HepG2 (cell line): Measurements from ENCODE around the gene LBR. TPM values are rescaled to one million over a fixed set of nuclear protein-coding genes. Genes with fewer than 3 reads are reported as not detected.

Source experiments
- AGO1 ChIP-seq: fragments of 200-400 bp; formaldehyde crosslinking; IDR thresholded peaks from 2 replicates; pipeline ENCODE4 v1.6.1; 2017; ENCODE audit warnings: mild to moderate bottlenecking, low read depth, low read length, moderate library complexity; ENCODE audit not compliant: poor library complexity, severe bottlenecking
- ATRX ChIP-seq: sonication (generic); formaldehyde crosslinking; IDR thresholded peaks from 2 replicates; pipeline ENCODE4 v1.4.0; 2020; ENCODE audit warnings: missing genetic modification reagents, borderline replicate concordance
- CC2D1A ChIP-seq: sonication (generic); formaldehyde crosslinking; IDR thresholded peaks from 2 replicates; pipeline ENCODE4 v1.8.1; 2023; ENCODE audit warnings: mild to moderate bottlenecking, missing genetic modification reagents
- DPF2 ChIP-seq: sonication (generic); formaldehyde crosslinking; IDR thresholded peaks from 2 replicates; pipeline ENCODE4 v1.4.0; 2020; ENCODE audit warnings: mild to moderate bottlenecking, low read depth, missing genetic modification reagents, borderline replicate concordance
- HOXD1 ChIP-seq: sonication (generic); formaldehyde crosslinking; IDR thresholded peaks from 2 replicates; pipeline ENCODE4 v1.5.0; 2020; ENCODE audit warnings: missing genetic modification reagents
- ISL2 ChIP-seq: sonication (generic); formaldehyde crosslinking; IDR thresholded peaks from 2 replicates; pipeline ENCODE4 v1.5.0; 2020; ENCODE audit warnings: missing genetic modification reagents
- KLF13 ChIP-seq: sonication (generic); formaldehyde crosslinking; IDR thresholded peaks from 2 replicates; pipeline ENCODE4 v1.4.0; 2020; ENCODE audit warnings: mild to moderate bottlenecking, missing genetic modification reagents
- MED13 ChIP-seq: sonication (generic); formaldehyde crosslinking; IDR thresholded peaks from 2 replicates; pipeline ENCODE4 v1.5.0; 2020; ENCODE audit warnings: missing genetic modification reagents
- NR2F6 ChIP-seq, 2 experiments: IDR thresholded peaks; 2 replicates each; pipeline ENCODE4 v1.6.1; 2016; ENCODE audit warnings: antibody characterized with exemption in 1 of 2, mild to moderate bottlenecking in 1 of 2
- PCBP1 ChIP-seq: fragments of 200-400 bp; formaldehyde crosslinking; IDR thresholded peaks from 2 replicates; pipeline ENCODE4 v1.6.1; 2017; ENCODE audit warnings: mild to moderate bottlenecking, low read depth, low read length, borderline replicate concordance
- RFXAP ChIP-seq: sonication (generic); formaldehyde crosslinking; IDR thresholded peaks from 2 replicates; pipeline ENCODE4 v1.4.0; 2020; ENCODE audit warnings: missing genetic modification reagents, borderline replicate concordance
- SPEN ChIP-seq: sonication (generic); formaldehyde crosslinking; IDR thresholded peaks from 2 replicates; pipeline ENCODE4 v1.5.1; 2020; ENCODE audit warnings: low read depth, mild to moderate bottlenecking, missing genetic modification reagents
- SUZ12 ChIP-seq: fragments of 150-350 bp; IDR thresholded peaks from 2 replicates; pipeline ENCODE4 v1.6.1; 2014; ENCODE audit warnings: low read depth, low read length
- TBL1XR1 ChIP-seq: fragments of 150-350 bp; IDR thresholded peaks from 2 replicates; pipeline ENCODE4 v1.6.1; 2014; ENCODE audit warnings: borderline replicate concordance, low read length; ENCODE audit not compliant: partially characterized antibody
- TBX2 ChIP-seq: sonication (generic); formaldehyde crosslinking; IDR thresholded peaks from 2 replicates; pipeline ENCODE4 v1.5.0; 2020; ENCODE audit warnings: missing genetic modification reagents, mild to moderate bottlenecking, borderline replicate concordance
- TOPORS ChIP-seq: sonication (generic); formaldehyde crosslinking; IDR thresholded peaks from 2 replicates; pipeline ENCODE4 v1.8.0; 2023; ENCODE audit warnings: mild to moderate bottlenecking, missing genetic modification reagents
- ZBTB7A ChIP-seq: sonication (generic); formaldehyde crosslinking; IDR thresholded peaks from 2 replicates; pipeline ENCODE4 v1.8.0; 2022; ENCODE audit warnings: mild to moderate bottlenecking, missing genetic modification reagents
- ZNF225 ChIP-seq: sonication (generic); formaldehyde crosslinking; IDR thresholded peaks from 2 replicates; pipeline ENCODE4 v1.4.0; 2020; ENCODE audit warnings: mild to moderate bottlenecking, missing genetic modification reagents
- ZNF230 ChIP-seq: sonication (generic); formaldehyde crosslinking; IDR thresholded peaks from 2 replicates; pipeline ENCODE4 v1.4.0; 2020; ENCODE audit warnings: mild to moderate bottlenecking, missing genetic modification reagents
- ZNF263 ChIP-seq: sonication (generic); formaldehyde crosslinking; IDR thresholded peaks from 2 replicates; pipeline ENCODE4 v1.4.0; 2020; ENCODE audit warnings: missing genetic modification reagents
- ZNF468 ChIP-seq: sonication (generic); formaldehyde crosslinking; IDR thresholded peaks from 2 replicates; pipeline ENCODE4 v1.8.0; 2022; ENCODE audit warnings: mild to moderate bottlenecking, moderate library complexity, missing genetic modification reagents
- ZNF556 ChIP-seq: sonication (generic); formaldehyde crosslinking; IDR thresholded peaks from 2 replicates; pipeline ENCODE4 v1.4.0; 2020; ENCODE audit warnings: mild to moderate bottlenecking, missing genetic modification reagents, borderline replicate concordance
- ZNF746 ChIP-seq: sonication (generic); formaldehyde crosslinking; IDR thresholded peaks from 2 replicates; pipeline ENCODE4 v1.8.0; 2022; ENCODE audit warnings: mild to moderate bottlenecking, missing genetic modification reagents
- ZSCAN22 ChIP-seq: sonication (generic); formaldehyde crosslinking; IDR thresholded peaks from 2 replicates; pipeline ENCODE4 v1.4.0; 2020; ENCODE audit warnings: mild to moderate bottlenecking, missing genetic modification reagents
- polyA plus RNA-seq, 8 experiments: library from polyadenylated mRNA; depleted of rRNA in 3 of 8; stranded (reverse) in 7 of 8; unstranded in 1 of 8; fragments of >200 nt; fragmentation: Illumina TruSeq in 4 of 8; extraction: Trizol in 4 of 8; gene quantifications; 2 replicates each; pipeline versions ENCODE4 v1.2.1 to v1.2.3, GENCODE V29; 2011 to 2016; ENCODE audit warnings: low read depth in 4 of 8, missing spikeins in 1 of 8, mixed read lengths in 1 of 8; ENCODE audit not compliant: insufficient read depth in 1 of 8
- total RNA-seq, 5 experiments: library from RNA; depleted of rRNA; stranded (reverse); fragments of >200 nt; fragmentation: Illumina TruSeq; extraction: Trizol; gene quantifications; 2 replicates each; pipeline ENCODE4 v1.2.3, GENCODE V29; 2016; ENCODE audit warnings: low read depth in 1 of 5
- TF ChIP-seq, protein P1 (sequence below): sonication (generic); formaldehyde crosslinking; IDR thresholded peaks from 2 replicates; pipeline ENCODE4 v1.4.0; 2020; ENCODE audit warnings: missing genetic modification reagents
- TF ChIP-seq, protein P2 (sequence below): sonication (generic); formaldehyde crosslinking; IDR thresholded peaks from 2 replicates; pipeline ENCODE4 v1.5.1; 2020; ENCODE audit warnings: mild to moderate bottlenecking, missing genetic modification reagents, moderate library complexity
- TF ChIP-seq, protein P3 (sequence below): sonication (generic); formaldehyde crosslinking; IDR thresholded peaks from 2 replicates; pipeline ENCODE4 v1.9.0; 2021; ENCODE audit warnings: missing genetic modification reagents, borderline replicate concordance
- TF ChIP-seq, protein P4 (sequence below): sonication (generic); formaldehyde crosslinking; IDR thresholded peaks from 2 replicates; pipeline ENCODE4 v1.5.1; 2020; ENCODE audit warnings: missing genetic modification reagents, mild to moderate bottlenecking, borderline replicate concordance

LBR gene
- total and polyA plus RNA-seq, 2 of the 13 experiments (the other 11 are each of a cell fraction or from before 2014, with no cell fraction given) = 38.9 to 76.7 TPM

DNA sequence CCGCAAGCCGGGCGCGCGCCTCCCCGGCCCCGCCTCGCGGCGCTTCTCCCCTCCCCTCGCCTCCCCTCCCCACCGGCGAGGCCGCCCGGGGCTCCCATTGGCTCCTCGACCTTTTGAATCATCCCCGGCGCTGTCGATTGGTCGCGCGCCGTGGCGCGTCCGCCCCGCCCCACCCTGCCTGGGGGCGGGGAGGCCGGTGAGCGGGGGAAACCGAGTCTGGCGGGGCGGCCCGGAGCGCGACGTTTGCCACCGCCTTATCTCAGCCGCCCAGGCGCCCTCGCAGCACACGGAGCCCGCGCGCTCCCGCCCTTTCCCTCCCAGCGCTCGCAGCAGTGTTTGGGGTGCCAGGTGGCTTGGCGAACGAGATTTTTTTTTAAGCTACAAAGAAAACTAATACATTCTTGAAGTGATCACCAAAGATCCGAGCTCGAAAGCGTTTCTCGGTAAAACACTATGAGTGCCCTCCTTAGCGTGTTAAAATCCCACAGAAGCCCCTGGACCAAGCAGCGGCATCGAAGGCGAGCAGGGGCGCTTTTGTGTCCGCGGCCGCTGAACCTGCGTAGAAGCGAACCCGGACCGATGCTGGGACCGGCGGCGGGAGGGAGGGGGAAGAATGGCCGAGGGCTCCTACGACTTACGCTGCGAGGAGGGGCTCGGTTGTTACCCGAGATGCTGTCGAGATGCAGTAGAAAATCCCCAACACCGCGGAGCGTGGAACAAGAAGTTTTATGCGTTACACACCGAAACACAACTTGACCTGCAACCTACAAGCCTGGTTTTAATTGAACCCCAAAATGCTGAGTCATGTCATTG is 436 bp upstream of the LBR start (continued):
- TF ChIP-seq, protein P1, sequence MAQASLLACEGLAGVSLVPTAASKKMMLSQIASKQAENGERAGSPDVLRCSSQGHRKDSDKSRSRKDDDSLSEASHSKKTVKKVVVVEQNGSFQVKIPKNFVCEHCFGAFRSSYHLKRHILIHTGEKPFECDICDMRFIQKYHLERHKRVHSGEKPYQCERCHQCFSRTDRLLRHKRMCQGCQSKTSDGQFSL = no peak
- TF ChIP-seq, protein P2, sequence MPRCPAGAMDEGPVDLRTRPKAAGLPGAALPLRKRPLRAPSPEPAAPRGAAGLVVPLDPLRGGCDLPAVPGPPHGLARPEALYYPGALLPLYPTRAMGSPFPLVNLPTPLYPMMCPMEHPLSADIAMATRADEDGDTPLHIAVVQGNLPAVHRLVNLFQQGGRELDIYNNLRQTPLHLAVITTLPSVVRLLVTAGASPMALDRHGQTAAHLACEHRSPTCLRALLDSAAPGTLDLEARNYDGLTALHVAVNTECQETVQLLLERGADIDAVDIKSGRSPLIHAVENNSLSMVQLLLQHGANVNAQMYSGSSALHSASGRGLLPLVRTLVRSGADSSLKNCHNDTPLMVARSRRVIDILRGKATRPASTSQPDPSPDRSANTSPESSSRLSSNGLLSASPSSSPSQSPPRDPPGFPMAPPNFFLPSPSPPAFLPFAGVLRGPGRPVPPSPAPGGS (CRISPR knock-in tag) = no peak
- TF ChIP-seq ISL2 (0 out of 2 replicates have a peak, but pooled peaks have one; percentile 48), KLF13 (CRISPR knock-in tag) (peak; percentile 53; the same call in 1 of the 2 replicates), PCBP1 (no peak), SPEN (CRISPR knock-in tag) (0 out of 2 replicates have a peak, but pooled peaks have one; percentile 42), HOXD1 (CRISPR knock-in tag) (no peak), ZNF225 (CRISPR knock-in tag) (peak; percentile 51), MED13 (CRISPR knock-in tag) (no peak), ATRX (no peak), RFXAP (CRISPR knock-in tag) (peak; percentile 86), ZSCAN22 (no peak), TBX2 (CRISPR knock-in tag) (peak; percentile 44; the same call in 1 of the 2 replicates), ZNF746 (CRISPR knock-in tag) (no peak; the same call in 1 of the 2 replicates), ZNF556 (CRISPR knock-in tag) (no peak), ZBTB7A (CRISPR knock-in tag) (no peak), CC2D1A (CRISPR knock-in tag) (no peak), ZNF468 (CRISPR knock-in tag) (no peak), ZNF263 (CRISPR knock-in tag) (no peak), TOPORS (CRISPR knock-in tag) (peak; percentile 15; the same call in 1 of the 2 replicates), DPF2 (CRISPR knock-in tag) (no peak), AGO1 (no peak), NR2F6 (IDR thresholded peaks at IDR 0.05) (no peak), NR2F6 (CRISPR knock-in tag; IDR thresholded peaks at IDR 0.05) (no peak), TBL1XR1 (no peak), ZNF230 (0 out of 2 replicates have a peak, but pooled peaks have one; percentile 32), SUZ12 (no peak)
- TF ChIP-seq, protein P3, sequence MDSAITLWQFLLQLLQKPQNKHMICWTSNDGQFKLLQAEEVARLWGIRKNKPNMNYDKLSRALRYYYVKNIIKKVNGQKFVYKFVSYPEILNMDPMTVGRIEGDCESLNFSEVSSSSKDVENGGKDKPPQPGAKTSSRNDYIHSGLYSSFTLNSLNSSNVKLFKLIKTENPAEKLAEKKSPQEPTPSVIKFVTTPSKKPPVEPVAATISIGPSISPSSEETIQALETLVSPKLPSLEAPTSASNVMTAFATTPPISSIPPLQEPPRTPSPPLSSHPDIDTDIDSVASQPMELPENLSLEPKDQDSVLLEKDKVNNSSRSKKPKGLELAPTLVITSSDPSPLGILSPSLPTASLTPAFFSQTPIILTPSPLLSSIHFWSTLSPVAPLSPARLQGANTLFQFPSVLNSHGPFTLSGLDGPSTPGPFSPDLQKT (CRISPR knock-in tag) = no peak
- TF ChIP-seq, protein P4, sequence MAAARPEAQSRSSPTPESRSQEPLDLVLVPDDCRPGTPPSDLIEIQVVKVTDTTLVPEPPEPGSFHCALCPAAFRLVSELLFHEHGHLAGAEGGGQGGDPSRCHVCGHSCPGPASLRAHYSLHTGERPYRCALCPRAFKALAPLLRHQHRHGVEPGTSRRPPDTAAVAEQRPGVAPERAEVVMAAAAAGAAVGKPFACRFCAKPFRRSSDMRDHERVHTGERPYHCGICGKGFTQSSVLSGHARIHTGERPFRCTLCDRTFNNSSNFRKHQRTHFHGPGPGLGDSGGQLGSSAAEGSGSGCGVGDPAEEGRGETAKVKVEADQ = no peak
